Thyroid gland (tissue), 4 donors: Measurements from ENCODE around the gene RIPOR3. TPM values are rescaled to one million over a fixed set of nuclear protein-coding genes. Genes with fewer than 3 reads are reported as not detected.

Experiments
- DNase-seq, 2 donors: peaks; one replicate each; pipeline ENCODE4 v3.0.0-alpha.2; 2019
- H3K27ac ChIP-seq, 3 donors: fragments of 200-600 bp; sonication (generic); 1 replicate in 2 of 3; 2 replicates in 1 of 3; pipeline ENCODE4 v1.5.1; 2016 to 2019; ENCODE audit warnings: mild to moderate bottlenecking in 1 of 3, moderate library complexity in 1 of 3
- H3K27me3 ChIP-seq: fragments of 200-600 bp; sonication (generic); one replicate; pipeline ENCODE4 v1.5.1; 2019
- H3K36me3 ChIP-seq, 2 donors: fragments of 200-600 bp; sonication (generic); one replicate each; pipeline ENCODE4 v1.5.1; 2016 to 2019
- H3K4me1 ChIP-seq, 2 donors: fragments of 200-600 bp; sonication (generic); one replicate each; pipeline ENCODE4 v1.5.1; 2017 to 2019
- H3K4me3 ChIP-seq, 3 donors: fragments of 200-600 bp; sonication (generic); replicated peaks in 1 of 3; 1 replicate in 2 of 3; 2 replicates in 1 of 3; pipeline ENCODE4 v1.5.1; 2016; ENCODE audit warnings: mild to moderate bottlenecking in 1 of 3
- H3K9me3 ChIP-seq: fragments of 200-600 bp; sonication (generic); one replicate; pipeline ENCODE4 v1.5.1; 2017
- CTCF ChIP-seq, 6 experiments: fragments of 200-600 bp in 3 of 6; fragments of 450-650 bp in 3 of 6; sonication (generic) in 3 of 6; IDR thresholded peaks; one replicate each; pipeline ENCODE4 v1.5.1; 2016 to 2019; ENCODE audit warnings: antibody characterized with exemption in 6 of 6, mild to moderate bottlenecking in 2 of 6, inconsistent platforms in 1 of 6, moderate library complexity in 1 of 6
- POLR2A ChIP-seq, 2 donors: fragments of 450-650 bp; IDR thresholded peaks; one replicate each; pipeline ENCODE4 v1.6.1; 2017; ENCODE audit warnings: antibody characterized with exemption in 2 of 2, mild to moderate bottlenecking in 2 of 2, moderate library complexity in 1 of 2
- WGBS, 2 donors: methylation state at CpG; one replicate each; pipeline ENCODE4 v1.1.5; 2017; 5-methylcytosine and 5-hydroxymethylcytosine counted together
- intact Hi-C: fragments of 100-400 bp; cut with DNase I; formaldehyde crosslinking; loops from one replicate; pipeline ENCODE4 v1.15.1; 2023
- total RNA-seq, 4 donors: library from RNA; depleted of rRNA; stranded (reverse); fragments of >200 nt; gene quantifications; one replicate each; pipeline ENCODE4 v1.2.3, GENCODE V29; 2016

RIPOR3 gene
- total RNA-seq, 4 donors from 2014 or later: 6.2 to 23.9 (median 9.5) TPM

- TF ChIP-seq POLR2A (IDR thresholded peaks at IDR 0.05): no peak
- TF ChIP-seq CTCF (IDR thresholded peaks at IDR 0.05): no peak
- Histone ChIP-seq H3K4me3 (no peak overlapping the region), H3K36me3 (no peaks in the 10 kb centered on the region), H3K9me3 (no peaks in the 10 kb centered on the region), H3K4me1 (peaks cover 13 to 32% of the 10 kb centered on the region in 2 donors), H3K27me3 (no peaks in the 10 kb centered on the region), H3K27ac (no peak overlapping the region)
- WGBS, 2 donors: 69 to 78% methylated on average over 4 of the region's 4 CpGs
- DNase-seq: no peak
- intact Hi-C loops: no loop called here
Observed at GRCh38 chr20:50726955-50727791, 35.8 kb upstream of the RIPOR3 start.

GRCh38 chr20:50725724-50726005, 34.3 kb upstream of the RIPOR3 start:
- peaks cover 13 to 31% of the 10 kb centered on the region in 2 donors for H3K4me1 ChIP-seq

GRCh38 chr20:50724851-50725723, 33.7 kb upstream of the RIPOR3 start:
- Histone ChIP-seq H3K4me1 (peaks cover 13 to 25% of the 10 kb centered on the region in 2 donors), H3K27ac (peak overlapping the region in 2 of 3 donors; percentile 11 to 15), H3K36me3 (no peaks in the 10 kb centered on the region), H3K27me3 (no peaks in the 10 kb centered on the region), H3K9me3 (no peaks in the 10 kb centered on the region), H3K4me3 (no peak overlapping the region)
- no peak for TF ChIP-seq CTCF (IDR thresholded peaks at IDR 0.05)
- TF ChIP-seq POLR2A (IDR thresholded peaks at IDR 0.05): no peak
- WGBS, 2 donors: 41 to 50% methylated on average over 14 of the region's 14 CpGs
- peak; percentile 75 to 88 for DNase-seq
- intact Hi-C loops: no loop called here

More at GRCh38 chr20:50725724-50726005, 34.3 kb upstream of the RIPOR3 start:
- no peak for DNase-seq
- no peaks in the 10 kb centered on the region for H3K27me3 ChIP-seq
- H3K36me3 ChIP-seq: no peaks in the 10 kb centered on the region
- no peak overlapping the region for H3K4me3 ChIP-seq
- TF ChIP-seq POLR2A (IDR thresholded peaks at IDR 0.05) (no peak), CTCF (IDR thresholded peaks at IDR 0.05) (no peak)
- intact Hi-C loops: no loop called here
- H3K27ac ChIP-seq: no peak overlapping the region
- H3K9me3 ChIP-seq: no peaks in the 10 kb centered on the region
- 91% methylated on average over 10 of the region's 10 CpGs for WGBS, 2 donors

GRCh38 chr20:50724112-50724725, 32.9 kb upstream of the RIPOR3 start:
- no peaks in the 10 kb centered on the region for H3K27me3 ChIP-seq
- WGBS, 2 donors: 62 to 64% methylated on average over 7 of the region's 7 CpGs
- H3K36me3 ChIP-seq: no peaks in the 10 kb centered on the region
- peak in 1 of 2 donors; percentile 15 for DNase-seq
- intact Hi-C loops: no loop called here
- H3K27ac ChIP-seq: peak overlapping the region in 2 of 3 donors; percentile 11 to 15
- no peaks in the 10 kb centered on the region for H3K9me3 ChIP-seq
- peaks cover 13 to 24% of the 10 kb centered on the region in 2 donors for H3K4me1 ChIP-seq
- H3K4me3 ChIP-seq: no peak overlapping the region
- no peak for TF ChIP-seq CTCF (IDR thresholded peaks at IDR 0.05)
- TF ChIP-seq POLR2A (IDR thresholded peaks at IDR 0.05): no peak
